NCI-H1417 treated with DMSO at 0.1 percent for 48 hours (cell line): Measurements from ENCODE around the gene ARHGAP26.

Experiments
- DNase-seq: peaks from one replicate; lab custom pipeline; 2025; lab: John Stamatoyannopoulos, UW

ARHGAP26 gene

DNA sequence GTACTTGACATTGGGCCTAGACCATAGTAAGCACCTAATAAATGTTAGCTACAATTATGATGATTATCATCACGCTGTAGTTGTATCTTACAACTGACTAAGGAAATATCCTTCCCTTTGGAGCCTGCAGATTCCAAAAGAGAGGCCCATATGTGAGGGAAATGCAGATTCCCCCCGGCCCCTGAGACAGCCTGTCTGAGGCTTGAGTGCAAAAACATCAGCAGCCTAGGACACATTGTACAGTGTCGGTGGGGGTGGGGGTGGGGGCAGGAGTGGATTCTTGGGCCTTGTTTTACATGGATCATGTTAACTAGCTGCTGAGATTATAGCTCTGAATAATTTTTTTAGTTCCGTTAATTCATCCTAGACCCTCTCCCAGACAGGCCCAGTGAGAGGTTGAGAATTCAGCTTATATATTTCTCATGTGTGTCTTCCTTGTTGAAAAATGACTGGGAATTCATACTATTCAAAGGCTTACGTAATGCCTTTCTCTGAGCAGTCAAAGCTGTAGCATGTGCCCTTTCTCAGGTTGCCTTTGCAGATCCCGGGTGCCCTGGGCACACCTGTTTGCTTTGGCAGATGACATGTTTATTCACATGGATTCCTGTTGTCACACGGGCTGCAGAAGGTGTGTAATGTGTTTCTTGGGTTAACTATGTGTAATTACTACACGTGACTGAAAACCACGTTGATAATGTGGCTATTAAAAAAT, 370.5 kb downstream of the ARHGAP26 start:
- DNase-seq, result no peak

- DNase-seq, result no peak
Observed at GRCh38 chr5:143141652-143142051, 371.5 kb downstream of the ARHGAP26 start.

- DNase-seq, result no peak
Observed at GRCh38 chr5:143142596-143143435, 372.6 kb downstream of the ARHGAP26 start.

- no peak for DNase-seq
Observed at GRCh38 chr5:143143973-143144372, 373.8 kb downstream of the ARHGAP26 start.

- no peak for DNase-seq
Observed at GRCh38 chr5:143145243-143146160, 375.3 kb downstream of the ARHGAP26 start.

DNA sequence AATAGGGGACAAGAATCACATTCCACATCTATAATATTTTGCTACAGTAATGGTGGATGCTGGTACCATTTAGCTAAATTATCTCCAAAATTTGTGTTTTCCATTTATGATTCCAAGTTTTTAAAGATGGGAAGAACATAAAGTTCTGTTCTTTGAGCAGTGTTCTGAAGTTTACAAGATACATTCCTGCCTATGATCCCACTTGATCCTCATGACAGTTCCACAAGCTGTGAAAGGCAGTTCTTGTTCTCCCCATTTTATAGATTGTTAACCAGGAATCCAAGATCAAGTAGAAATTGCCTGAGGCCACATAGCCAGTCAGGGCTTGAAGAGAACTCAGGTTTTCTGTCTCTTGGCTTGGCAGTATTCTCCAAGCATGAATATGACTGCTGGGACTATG, 376.0 kb downstream of the ARHGAP26 start:
- no peak for DNase-seq

GRCh38 chr5:143147383-143147782, 377.2 kb downstream of the ARHGAP26 start:
- no peak for DNase-seq

- DNase-seq, result no peak
Observed at GRCh38 chr5:143147902-143148301, 377.7 kb downstream of the ARHGAP26 start.

DNA sequence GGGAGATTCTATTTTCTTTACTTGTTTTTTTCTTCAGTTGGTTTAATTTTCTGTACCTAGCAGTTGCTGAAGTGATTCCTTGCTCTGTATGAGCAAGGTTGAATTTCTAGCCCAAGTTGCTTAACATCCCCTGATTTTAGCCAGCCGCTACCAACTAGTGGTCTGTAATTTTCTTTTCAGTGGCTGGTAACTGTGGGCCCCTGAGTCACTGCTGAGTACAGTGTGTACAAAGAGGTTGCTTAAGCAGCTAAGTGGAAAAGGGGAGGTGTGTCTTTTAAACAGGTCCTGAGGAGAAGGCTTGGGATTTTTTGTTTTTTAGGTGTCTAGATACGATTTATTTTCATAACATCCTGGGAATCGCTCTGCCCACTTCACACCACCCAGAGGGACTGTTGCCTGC, 378.6 kb downstream of the ARHGAP26 start:
- no peak for DNase-seq

DNA sequence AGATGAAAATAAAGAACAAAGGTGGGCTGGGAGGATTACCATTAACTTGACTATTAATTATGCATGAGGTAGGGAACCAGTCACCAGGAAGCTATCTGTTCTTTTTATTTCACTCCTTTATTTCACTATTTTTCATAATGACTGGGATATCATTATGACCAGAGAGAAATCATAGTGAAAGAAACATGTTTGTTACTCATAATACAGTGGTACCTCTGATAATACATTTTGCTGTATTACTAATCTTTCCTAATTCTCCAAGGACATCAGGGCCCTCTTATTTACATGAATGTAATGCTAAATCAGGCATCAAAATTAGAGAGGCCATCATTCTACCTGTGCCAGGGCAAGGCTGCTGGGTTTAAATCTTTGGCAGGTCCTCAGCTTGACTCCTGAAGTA, 379.6 kb downstream of the ARHGAP26 start:
- DNase-seq, result no peak

- DNase-seq, result no peak
Observed at GRCh38 chr5:143151056-143151700, 381.0 kb downstream of the ARHGAP26 start.

DNA sequence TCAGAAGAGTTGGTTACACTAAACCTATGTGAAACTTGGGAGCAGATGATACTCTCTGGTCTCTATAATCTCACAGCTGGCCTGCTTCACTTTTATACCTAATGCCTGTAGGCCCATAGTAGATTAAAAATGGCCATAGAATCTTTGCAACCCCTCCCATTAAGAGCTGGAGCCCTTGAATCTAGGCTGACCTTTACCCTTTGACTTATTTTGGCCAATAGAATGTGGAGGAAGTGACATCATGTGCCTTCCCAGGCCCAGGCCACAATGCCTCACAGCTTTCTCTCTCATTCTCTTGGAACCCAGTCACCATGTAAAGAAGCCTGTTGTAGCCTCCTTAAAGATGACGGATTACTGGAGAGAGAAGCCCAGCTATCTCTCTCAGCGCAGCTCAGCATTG, 382.3 kb downstream of the ARHGAP26 start:
- no peak for DNase-seq

GRCh38 chr5:143153332-143154119, 383.3 kb downstream of the ARHGAP26 start:
- no peak for DNase-seq

GRCh38 chr5:143154510-143155370, 384.6 kb downstream of the ARHGAP26 start:
- no peak for DNase-seq

- DNase-seq, result no peak
Observed at GRCh38 chr5:143155455-143155854, 385.3 kb downstream of the ARHGAP26 start.

GRCh38 chr5:143156086-143156485, 385.9 kb downstream of the ARHGAP26 start:
- no peak for DNase-seq

- no peak for DNase-seq
Observed at GRCh38 chr5:143156572-143156971, 386.4 kb downstream of the ARHGAP26 start.

GRCh38 chr5:143159031-143159430, 388.9 kb downstream of the ARHGAP26 start:
- DNase-seq, result no peak

GRCh38 chr5:143161885-143162540, 391.8 kb downstream of the ARHGAP26 start:
- no peak for DNase-seq
